Liver (tissue), 9 donors: Measurements from ENCODE around the gene LMBRD1. TPM values are rescaled to one million over a fixed set of nuclear protein-coding genes. Genes with fewer than 3 reads are reported as not detected.

ENCODE experiments used
- DNase-seq: peaks from one replicate; pipeline ENCODE4 v3.0.0-alpha.2; 2017; ENCODE audit warnings: low spot score
- H3K27ac ChIP-seq, 2 donors: one replicate each; pipeline ENCODE4 v1.7.0; 2013; ENCODE audit warnings: inconsistent platforms in 2 of 2, low read length in 2 of 2, control low read depth in 1 of 2, low read depth in 1 of 2, mild to moderate bottlenecking in 1 of 2
- H3K27me3 ChIP-seq, 4 donors: one replicate each; pipeline versions ENCODE4 v1.6.1 to v1.7.0; 2013; ENCODE audit warnings: low read length in 3 of 4, inconsistent platforms in 1 of 4, mild to moderate bottlenecking in 1 of 4, moderate library complexity in 1 of 4; ENCODE audit not compliant: control insufficient read depth in 4 of 4, insufficient read depth in 4 of 4
- H3K36me3 ChIP-seq, 4 donors: one replicate each; pipeline versions ENCODE4 v1.6.1 to v1.7.0; 2013; ENCODE audit warnings: low read length in 3 of 4, mild to moderate bottlenecking in 3 of 4, low read depth in 1 of 4, moderate library complexity in 1 of 4; ENCODE audit not compliant: control insufficient read depth in 4 of 4, insufficient read depth in 3 of 4
- H3K4me1 ChIP-seq, 4 donors: one replicate each; pipeline versions ENCODE4 v1.6.1 to v1.7.0; 2013; ENCODE audit warnings: low read length in 3 of 4, mild to moderate bottlenecking in 3 of 4, moderate library complexity in 1 of 4; ENCODE audit not compliant: control insufficient read depth in 4 of 4, insufficient read depth in 4 of 4
- H3K4me3 ChIP-seq, 3 donors: one replicate each; pipeline versions ENCODE4 v1.6.1 to v1.7.0; 2013; ENCODE audit warnings: low read length in 3 of 3, control low read depth in 1 of 3, low read depth in 1 of 3, mild to moderate bottlenecking in 1 of 3
- H3K9ac ChIP-seq, 2 donors: one replicate each; pipeline ENCODE4 v1.7.0; 2013; ENCODE audit warnings: low read length in 2 of 2, mild to moderate bottlenecking in 2 of 2, moderate library complexity in 2 of 2, control low read depth in 1 of 2, low read depth in 1 of 2
- H3K9me3 ChIP-seq, 4 donors: one replicate each; pipeline versions ENCODE4 v1.6.1 to v1.7.0; 2013; ENCODE audit warnings: low read length in 3 of 4; ENCODE audit not compliant: control insufficient read depth in 4 of 4
- ATF3 ChIP-seq: IDR thresholded peaks from 2 replicates; pipeline ENCODE4 v1.6.1; 2016; ENCODE audit warnings: antibody characterized with exemption
- CTCF ChIP-seq: fragments of 150-350 bp; IDR thresholded peaks from 2 replicates; pipeline ENCODE4 v1.5.1; 2017; ENCODE audit warnings: improper control_type of control experiment, low read depth, low read length; ENCODE audit not compliant: missing input control
- EGR1 ChIP-seq, 2 donors: IDR thresholded peaks; 2 replicates each; pipeline ENCODE4 v1.6.1; 2016 to 2018; ENCODE audit warnings: antibody characterized with exemption in 2 of 2, low read depth in 2 of 2
- FOXA1 ChIP-seq: IDR thresholded peaks from 2 replicates; pipeline ENCODE4 v1.6.1; 2016; ENCODE audit warnings: antibody characterized with exemption
- FOXA2 ChIP-seq: IDR thresholded peaks from 2 replicates; pipeline ENCODE4 v1.6.1; 2016; ENCODE audit warnings: antibody characterized with exemption
- GABPA ChIP-seq, 2 donors: IDR thresholded peaks in 1 of 2; conservative IDR thresholded peaks in 1 of 2; 2 replicates each; pipeline ENCODE4 v1.6.1; 2016; ENCODE audit warnings: antibody characterized with exemption in 2 of 2, mild to moderate bottlenecking in 1 of 2, moderate library complexity in 1 of 2
- HNF4A ChIP-seq, 2 donors: conservative IDR thresholded peaks; 2 replicates each; pipeline ENCODE4 v1.6.1; 2016; ENCODE audit warnings: antibody characterized with exemption in 2 of 2, mild to moderate bottlenecking in 2 of 2
- HNF4G ChIP-seq: IDR thresholded peaks from 2 replicates; pipeline ENCODE4 v1.6.1; 2016; ENCODE audit warnings: antibody characterized with exemption
- JUND ChIP-seq, 2 donors: IDR thresholded peaks; 2 replicates each; pipeline ENCODE4 v1.6.1; 2016; ENCODE audit warnings: antibody characterized with exemption in 2 of 2
- MAX ChIP-seq: IDR thresholded peaks from 2 replicates; pipeline ENCODE4 v1.6.1; 2016; ENCODE audit warnings: antibody characterized with exemption
- NR2F2 ChIP-seq: IDR thresholded peaks from 2 replicates; pipeline ENCODE4 v1.6.1; 2016; ENCODE audit warnings: antibody characterized with exemption
- RAD21 ChIP-seq, 2 donors: IDR thresholded peaks; 2 replicates each; pipeline ENCODE4 v1.6.1; 2016; ENCODE audit warnings: antibody characterized with exemption in 2 of 2, mild to moderate bottlenecking in 2 of 2
- REST ChIP-seq: IDR thresholded peaks from 2 replicates; pipeline ENCODE4 v1.6.1; 2016; ENCODE audit warnings: antibody characterized with exemption, mild to moderate bottlenecking
- RXRA ChIP-seq, 2 donors: IDR thresholded peaks; 2 replicates each; pipeline ENCODE4 v1.6.1; 2017 to 2018; ENCODE audit warnings: antibody characterized with exemption in 2 of 2, mild to moderate bottlenecking in 1 of 2
- SP1 ChIP-seq: IDR thresholded peaks from 2 replicates; pipeline ENCODE4 v1.6.1; 2018; ENCODE audit warnings: antibody characterized with exemption, mild to moderate bottlenecking
- YY1 ChIP-seq: IDR thresholded peaks from 2 replicates; pipeline ENCODE4 v1.6.1; 2016; ENCODE audit warnings: antibody characterized with exemption, mild to moderate bottlenecking
- ZBTB33 ChIP-seq: IDR thresholded peaks from 2 replicates; pipeline ENCODE4 v1.6.1; 2016; ENCODE audit warnings: antibody characterized with exemption
- WGBS: extraction: QIAGEN DNeasy Blood & Tissue Kit; methylation state at CpG from one replicate; pipeline ENCODE4 v1.1.7; 2013; 5-methylcytosine and 5-hydroxymethylcytosine counted together
- polyA plus RNA-seq, 2 donors: library from polyadenylated mRNA; stranded (reverse) in 1 of 2; unstranded in 1 of 2; fragments of 200-250 nt in 1 of 2; fragments of >200 nt in 1 of 2; fragmentation: Nextera tagmentation in 1 of 2; extraction: Ambion mirVana in 1 of 2; gene quantifications; one replicate each; pipeline versions ENCODE4 v1.2.1 to v1.2.3, GENCODE V29; 2013 to 2015
- total RNA-seq, 2 donors: library from RNA; depleted of rRNA; stranded (reverse); fragments of >200 nt; gene quantifications; one replicate each; pipeline ENCODE4 v1.2.3, GENCODE V29; 2014
- donor health status: healthy.
- donor health status: healthy.
- donor health status: healthy.
- donor health status: healthy.
- donor health status: healthy.

LMBRD1 gene
- total and polyA plus RNA-seq, 4 donors: 33.2 to 54.5 (median 43.3) TPM

- no peak overlapping the region for H3K4me3 ChIP-seq
Measured at GRCh38 chr6:69785697-69786096, 11.1 kb downstream of the LMBRD1 start.

GRCh38 chr6:69784595-69785377 lies 12.0 kb downstream of the LMBRD1 start:
- DNase-seq: no peak
- TF ChIP-seq ATF3 (no peak), JUND (IDR thresholded peaks at IDR 0.05) (no peak), MAX (no peak), RAD21 (IDR thresholded peaks at IDR 0.05) (no peak), HNF4G (no peak), NR2F2 (no peak)
- Histone ChIP-seq H3K9me3 (no peaks in the 10 kb centered on the region), H3K4me3 (no peak overlapping the region), H3K27ac (peak overlapping the region in 1 of 2 donors; percentile 16), H3K9ac (no peak overlapping the region), H3K36me3 (peaks cover 0 to 5% (median 4%) of the 10 kb centered on the region in 4 donors), H3K27me3 (no peaks in the 10 kb centered on the region), H3K4me1 (peaks cover 5 to 29% (median 12%) of the 10 kb centered on the region in 4 donors)
- WGBS: 70% methylated on average over 3 of the region's 3 CpGs

More at GRCh38 chr6:69785697-69786096, 11.1 kb downstream of the LMBRD1 start:
- H3K27ac ChIP-seq: peak overlapping the region in 1 of 2 donors; percentile 24
- peaks cover 7 to 36% (median 19%) of the 10 kb centered on the region in 4 donors for H3K4me1 ChIP-seq
- DNase-seq: no peak
- no peaks in the 10 kb centered on the region for H3K27me3 ChIP-seq
- TF ChIP-seq EGR1 (IDR thresholded peaks at IDR 0.05; ENCODE audit: low read depth in 2 of 2) (no peak), ATF3 (no peak), JUND (IDR thresholded peaks at IDR 0.05) (peak in 1 of 2 donors; percentile 27), YY1 (peak; percentile 46), HNF4A (conservative IDR thresholded peaks at IDR 0.05) (peak; percentile 5 to 46), RXRA (IDR thresholded peaks at IDR 0.05) (peak in 1 of 2 donors; percentile 10)
- H3K9ac ChIP-seq: peak overlapping the region in 1 of 2 donors; percentile 9
- H3K9me3 ChIP-seq: no peaks in the 10 kb centered on the region
- peaks cover 0 to 5% (median 4%) of the 10 kb centered on the region in 4 donors for H3K36me3 ChIP-seq

- DNase-seq: no peak
- Histone ChIP-seq H3K9me3 (no peaks in the 10 kb centered on the region), H3K4me3 (no peak overlapping the region), H3K27ac (no peak overlapping the region), H3K4me1 (peaks cover 5 to 27% (median 12%) of the 10 kb centered on the region in 4 donors), H3K27me3 (no peaks in the 10 kb centered on the region), H3K9ac (no peak overlapping the region), H3K36me3 (peaks cover 0 to 2% (median under 1%) of the 10 kb centered on the region in 4 donors)
- WGBS: 96% methylated on average over 1 of the region's 1 CpG
- TF ChIP-seq GABPA (IDR thresholded peaks at IDR 0.05 in 1 of 2, conservative IDR thresholded peaks at IDR 0.05 in 1 of 2) (no peak), MAX (no peak), FOXA2 (no peak), JUND (IDR thresholded peaks at IDR 0.05) (no peak), EGR1 (IDR thresholded peaks at IDR 0.05; ENCODE audit: low read depth in 2 of 2) (no peak), ATF3 (no peak), SP1 (no peak), CTCF (no peak), RAD21 (IDR thresholded peaks at IDR 0.05) (no peak), RXRA (IDR thresholded peaks at IDR 0.05) (no peak), HNF4A (conservative IDR thresholded peaks at IDR 0.05) (no peak), ZBTB33 (no peak), FOXA1 (no peak), YY1 (no peak), REST (no peak), HNF4G (no peak)
Measured at GRCh38 chr6:69783108-69783507, 13.7 kb downstream of the LMBRD1 start.
